HepG2 (cell line): Measurements from ENCODE around the gene PRKN. TPM values are rescaled to one million over a fixed set of nuclear protein-coding genes. Genes with fewer than 3 reads are reported as not detected.

Source experiments
- ATAC-seq: fragments of 200-7000 bp; cut with Tn5 transposase; 3 replicates; pipeline ENCODE4 v1.9.1; 2020; ENCODE audit warnings: mild to moderate bottlenecking, moderate library complexity
- BruUV-seq: library from RNA; stranded (reverse); fragments of 400-500 nt; replicated peaks from 2 replicates; lab custom pipeline; 2021; lab: Mats Ljungman, UMichigan
- CTCF ChIA-PET: fragments of 300-600 bp; formaldehyde crosslinking; extraction: SDS; loops from one replicate; lab custom pipeline; 2021; ENCODE audit warnings: low total read pairs, inconsistent platforms, low intra/inter-chr PET ratio; lab: Yijun Ruan, JAX
- POLR2A ChIA-PET: fragments of 350-600 bp; sonication (Branson Sonifier 250); formaldehyde crosslinking; loops from one replicate; lab custom pipeline; 2020; ENCODE audit warnings: antibody characterized with exemption, inconsistent platforms; lab: Yijun Ruan, JAX
- DNase-seq: peaks from one replicate; pipeline ENCODE4 v3.0.0-alpha.2; 2015; ENCODE audit warnings: low spot score
- FAIRE-seq: peaks from 3 replicates; lab custom pipeline; 2011; peaks lifted over from hg19 to GRCh38; lab: Jason Lieb, UNC
- H2AFZ ChIP-seq: one replicate; pipeline ENCODE4 v1.6.1; 2011; ENCODE audit warnings: low read length, inconsistent platforms
- H3K27ac ChIP-seq: fragments of 300-600 bp; 3 replicates; pipeline ENCODE4 v1.8.0; 2011; ENCODE audit warnings: mixed run types, mild to moderate bottlenecking, mixed read lengths, low read length, inconsistent platforms; ENCODE audit not compliant: insufficient read depth; ENCODE audit errors: extremely low read length
- H3K27me3 ChIP-seq, 2 experiments: fragments of 200-600 bp in 1 of 2; 2 replicates in 1 of 2; 3 replicates in 1 of 2; pipeline versions ENCODE4 v1.6.0 to v1.8.0; 2011; ENCODE audit warnings: low read length in 2 of 2, mild to moderate bottlenecking in 2 of 2, moderate library complexity in 2 of 2, inconsistent platforms in 1 of 2; ENCODE audit not compliant: insufficient read depth in 2 of 2, control insufficient read depth in 1 of 2
- H3K36me3 ChIP-seq, 2 experiments: fragments of 200-600 bp in 1 of 2; replicated peaks in 1 of 2; 2 replicates in 1 of 2; 3 replicates in 1 of 2; pipeline versions ENCODE4 v1.5.1 to v1.8.0; 2011; ENCODE audit warnings: low read length in 2 of 2, inconsistent platforms in 1 of 2; ENCODE audit not compliant: insufficient read depth in 2 of 2, control insufficient read depth in 1 of 2
- H3K4me1 ChIP-seq: 2 replicates; pipeline ENCODE4 v1.5.1; 2012; ENCODE audit warnings: low read length, inconsistent platforms; ENCODE audit not compliant: insufficient read depth
- H3K4me2 ChIP-seq: 2 replicates; pipeline ENCODE4 v1.6.0; 2011; ENCODE audit warnings: low read depth, low read length, inconsistent platforms
- H3K4me3 ChIP-seq, 3 experiments: fragments of 200-600 bp in 1 of 3; sonication (generic), shearing (Covaris generic) in 1 of 3; replicated peaks in 1 of 3; 2 replicates each; pipeline ENCODE4 v1.5.1; 2011 to 2016; ENCODE audit warnings: low read length in 3 of 3, inconsistent platforms in 2 of 3, low read depth in 2 of 3, mild to moderate bottlenecking in 2 of 3, control low read depth in 1 of 3, mixed read lengths in 1 of 3; ENCODE audit not compliant: insufficient read depth in 1 of 3
- H3K79me2 ChIP-seq: one replicate; pipeline ENCODE4 v1.6.1; 2011; ENCODE audit warnings: low read length, inconsistent platforms; ENCODE audit not compliant: insufficient read depth
- H3K9ac ChIP-seq: 2 replicates; pipeline ENCODE4 v1.6.0; 2011; ENCODE audit warnings: mild to moderate bottlenecking, low read depth, low read length, inconsistent platforms; ENCODE audit not compliant: insufficient read depth
- H3K9me3 ChIP-seq: 2 replicates; pipeline ENCODE4 v1.5.1; 2012; ENCODE audit warnings: mild to moderate bottlenecking, low read length
- H4K20me1 ChIP-seq: 2 replicates; pipeline ENCODE4 v1.6.0; 2011; ENCODE audit warnings: inconsistent platforms, mild to moderate bottlenecking, low read length, moderate library complexity; ENCODE audit not compliant: insufficient read depth
- KDM6A ChIP-seq: IDR thresholded peaks from 2 replicates; pipeline ENCODE4 v1.6.1; 2016; ENCODE audit warnings: low read depth
- MLXIP ChIP-seq: sonication (generic); formaldehyde crosslinking; IDR thresholded peaks from 2 replicates; pipeline ENCODE4 v1.9.0; 2021; ENCODE audit warnings: missing genetic modification reagents, borderline replicate concordance
- MTF2 ChIP-seq: sonication (generic); formaldehyde crosslinking; IDR thresholded peaks from 2 replicates; pipeline ENCODE4 v1.5.0; 2020; ENCODE audit warnings: missing genetic modification reagents, borderline replicate concordance
- SRSF9 ChIP-seq: fragments of 200-400 bp; formaldehyde crosslinking; IDR thresholded peaks from 2 replicates; pipeline ENCODE4 v1.6.1; 2018; ENCODE audit warnings: borderline replicate concordance, mild to moderate bottlenecking, low read depth, low read length; ENCODE audit not compliant: insufficient read depth, poor library complexity, severe bottlenecking
- ZNF619 ChIP-seq: sonication (generic); formaldehyde crosslinking; IDR thresholded peaks from 2 replicates; pipeline ENCODE4 v1.4.0; 2020; ENCODE audit warnings: mild to moderate bottlenecking, missing genetic modification reagents
- ZNF652 ChIP-seq: IDR thresholded peaks from 2 replicates; pipeline ENCODE4 v1.6.1; 2016; ENCODE audit warnings: low read depth, borderline replicate concordance
- ZNF747 ChIP-seq: sonication (generic); formaldehyde crosslinking; IDR thresholded peaks from 2 replicates; pipeline ENCODE4 v1.8.1; 2023; ENCODE audit warnings: missing genetic modification reagents, mild to moderate bottlenecking, borderline replicate concordance
- WGBS: methylation state at CpG from one replicate; pipeline ENCODE4 v1.1.6; 2017; ENCODE audit warnings: low lambda C conversion rate; 5-methylcytosine and 5-hydroxymethylcytosine counted together
- in situ Hi-C: cut with HindIII; loops from 2 replicates; pipeline ENCODE4 v1.10.0; 2017; ENCODE audit warnings: low pct_unique_long_range_greater_than_20kb; ENCODE audit not compliant: extremely low pct_ligation_motif_present
- intact Hi-C: fragments of 100-400 bp; cut with micrococcal nuclease; formaldehyde crosslinking; loops from one replicate; pipeline ENCODE4 v1.10.0; 2022; ENCODE audit not compliant: unreplicated experiment
- polyA plus RNA-seq, 8 experiments: library from polyadenylated mRNA; depleted of rRNA in 3 of 8; stranded (reverse) in 7 of 8; unstranded in 1 of 8; fragments of >200 nt; fragmentation: Illumina TruSeq in 4 of 8; extraction: Trizol in 4 of 8; gene quantifications; 2 replicates each; pipeline versions ENCODE4 v1.2.1 to v1.2.3, GENCODE V29; 2011 to 2016; ENCODE audit warnings: low read depth in 4 of 8, missing spikeins in 1 of 8, mixed read lengths in 1 of 8; ENCODE audit not compliant: insufficient read depth in 1 of 8
- total RNA-seq, 5 experiments: library from RNA; depleted of rRNA; stranded (reverse); fragments of >200 nt; fragmentation: Illumina TruSeq; extraction: Trizol; gene quantifications; 2 replicates each; pipeline ENCODE4 v1.2.3, GENCODE V29; 2016; ENCODE audit warnings: low read depth in 1 of 5

The PRKN gene
- total and polyA plus RNA-seq, 2 of the 13 experiments (the other 11 are each of a cell fraction or from before 2014, with no cell fraction given), result 0.31 to 0.44 TPM

DNA sequence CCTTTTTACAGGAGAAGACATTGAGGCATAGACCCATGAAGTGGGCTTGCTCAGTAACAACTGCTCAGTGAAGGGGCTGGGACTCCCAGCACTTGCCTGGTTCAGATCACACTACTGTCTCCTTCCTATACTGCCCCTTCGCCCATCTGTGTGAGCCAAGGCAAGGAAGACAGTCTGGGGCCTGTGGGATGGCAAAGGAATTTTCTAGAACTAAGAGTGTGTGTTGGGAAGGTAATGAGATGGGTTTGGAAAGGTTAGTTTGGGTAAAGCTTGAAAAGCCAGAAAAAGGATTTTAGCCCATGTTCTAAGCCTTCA, 1240.4 kb downstream of the PRKN start:
- WGBS, result 5% methylated on average over 1 of the region's 1 CpG
- no peaks in the 10 kb centered on the region for H4K20me1 ChIP-seq
- no peak overlapping the region for H3K4me2 ChIP-seq
- BruUV-seq, result no TSS peak
- ChIA-PET CTCF (no interaction called here), POLR2A (no interaction called here)
- H3K36me3 ChIP-seq, result no peaks in the 10 kb centered on the region
- in situ Hi-C loops, result no loop called here
- H2AFZ ChIP-seq, result no peak overlapping the region
- no peak for FAIRE-seq
- no peaks in the 10 kb centered on the region for H3K27me3 ChIP-seq
- no peaks in the 10 kb centered on the region for H3K9me3 ChIP-seq
- H3K79me2 ChIP-seq, result no peaks in the 10 kb centered on the region
- no peak for DNase-seq
- H3K9ac ChIP-seq, result no peak overlapping the region
- intact Hi-C loops, result no loop called here
- no peak overlapping the region for H3K4me3 ChIP-seq
- ATAC-seq, result no peak
- TF ChIP-seq KDM6A (CRISPR knock-in tag), result no peak
- TF ChIP-seq MLXIP (CRISPR knock-in tag), result no peak
- no peak for TF ChIP-seq SRSF9
- TF ChIP-seq ZNF619 (CRISPR knock-in tag), result no peak
- TF ChIP-seq ZNF747 (CRISPR knock-in tag), result no peak
- TF ChIP-seq MTF2 (CRISPR knock-in tag), result no peak
- no peak for TF ChIP-seq ZNF652
- no peak overlapping the region for H3K27ac ChIP-seq
- H3K4me1 ChIP-seq, result no peaks in the 10 kb centered on the region
